ENCODE data around the gene NOL3. TPM values are rescaled to one million over a fixed set of nuclear protein-coding genes. Genes with fewer than 3 reads are reported as not detected.

NOL3 gene
- polyA plus RNA-seq, 1 of the 3 experiments (the other 2 are of a cell fraction): 34.1 TPM

DNA sequence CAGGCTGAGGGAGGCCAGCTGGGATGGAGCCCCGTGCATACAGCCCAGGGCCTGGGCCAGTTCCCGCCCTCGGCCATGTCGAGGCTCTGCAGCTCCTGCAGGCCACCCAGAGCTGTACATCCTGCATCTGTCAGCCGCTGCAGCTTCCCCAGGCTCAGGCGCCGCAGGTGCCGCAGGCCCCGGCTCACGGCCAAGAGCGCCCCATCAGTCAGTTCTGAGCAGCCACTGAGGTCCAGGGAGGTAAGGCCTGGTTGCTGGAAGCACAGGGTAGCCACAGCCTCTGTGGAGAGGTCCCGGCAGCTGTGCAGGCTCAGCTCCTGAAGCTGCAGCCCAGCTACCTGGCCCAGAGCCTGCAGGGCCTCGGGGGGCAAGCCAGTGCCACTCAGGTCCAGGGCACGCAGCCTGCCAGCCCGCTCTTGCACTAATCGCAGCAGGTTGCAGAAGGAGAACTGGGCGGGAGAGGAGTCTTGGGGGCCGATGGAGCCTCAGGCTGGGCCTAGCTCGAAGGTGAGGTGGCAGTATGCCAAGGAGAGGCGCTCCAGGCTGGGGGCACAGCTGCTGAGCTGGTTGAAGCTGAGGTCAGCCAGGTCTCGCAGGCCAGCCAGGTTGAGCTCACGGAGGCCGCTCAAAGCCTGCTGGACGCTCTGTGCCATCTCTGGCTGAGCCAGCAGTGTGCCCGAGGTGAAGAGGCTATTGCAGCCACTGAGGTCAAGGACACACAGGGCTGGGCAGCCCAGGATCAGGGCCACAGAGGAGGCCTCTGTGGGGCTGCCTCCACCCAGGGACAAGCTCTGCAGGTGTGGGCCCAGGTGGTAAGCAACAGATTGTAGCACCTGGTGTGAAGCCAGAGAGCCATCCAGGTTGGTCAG lies 40.0 kb downstream of the NOL3 start:
- Histone ChIP-seq H2AFZ (ENCODE audit: low read depth) (no peak overlapping the region), H3K4me2 (no peak overlapping the region), H3K79me2 (ENCODE audit: insufficient read depth) (no peaks in the 10 kb centered on the region), H3F3A (replicated peaks; ENCODE audit: insufficient read depth) (peaks cover 4% of the 10 kb centered on the region), H3K4me1 (ENCODE audit: control insufficient read depth in 1 of 2, insufficient read depth in 2 of 2, low read depth in 1 of 2, low read length in 1 of 2) (peaks cover 8 to 11% of the 10 kb centered on the region in 2 experiments; a peak in 2 of 4 replicates), H3K27ac (ENCODE audit: low read depth in 2 of 2, low read length in 1 of 2) (no peak overlapping the region), H3K9me2 (no peaks in the 10 kb centered on the region), H4K20me1 (ENCODE audit: insufficient read depth) (no peaks in the 10 kb centered on the region), H3K27me3 (ENCODE audit: insufficient read depth) (no peaks in the 10 kb centered on the region), H3K36me3 (replicated peaks in 1 of 2; ENCODE audit: control insufficient read depth in 1 of 2, insufficient read depth in 2 of 2, low read length in 1 of 2) (no peaks in the 10 kb centered on the region), H3K4me3 (ENCODE audit: low read depth in 2 of 2, low read length in 1 of 2) (no peak overlapping the region), H3K9me3 (no peaks in the 10 kb centered on the region), H3K9ac (no peak overlapping the region)
- ChIA-PET POLR2A (interaction anchor here (1.0 to 4.0 kb wide), 4 partner anchors 8 to 18 kb away, joined by 3 to 21 read pairs (median 6); partner anchors contain the start of genes E2F4 and TMEM208), CTCF (interaction anchor here (1.1 to 1.5 kb wide), 3 partner anchors 12 to 17 kb away, joined by 3 to 8 read pairs (median 3); partner anchors contain the start of gene ELMO3)
- 90% methylated on average over 8 of the region's 25 CpGs for WGBS (ENCODE audit: low lambda C conversion rate)
- TF ChIP-seq RCOR1 (IDR thresholded peaks at IDR 0.05; ENCODE audit: low read length) (no peak), YY1 (IDR thresholded peaks at IDR 0.05; ENCODE audit: low read depth) (no peak), FOSL2 (IDR thresholded peaks at IDR 0.05; ENCODE audit: borderline replicate concordance, low read depth) (no peak), EZH2phosphoT487 (IDR thresholded peaks at IDR 0.05; ENCODE audit: borderline replicate concordance, low read depth) (no peak), GABPA (IDR thresholded peaks at IDR 0.05; ENCODE audit: low read depth) (no peak), JUND (IDR thresholded peaks at IDR 0.05) (no peak), TCF12 (IDR thresholded peaks at IDR 0.05) (no peak), RFX5 (IDR thresholded peaks at IDR 0.05; ENCODE audit: low read length) (no peak), SMC3 (IDR thresholded peaks at IDR 0.05; ENCODE audit: low read depth, low read length) (no peak), NRF1 (IDR thresholded peaks at IDR 0.05; ENCODE audit: low read depth, low read length) (no peak), FOXJ3 (CRISPR knock-in tag; IDR thresholded peaks at IDR 0.05) (no peak), FOXM1 (IDR thresholded peaks at IDR 0.05; ENCODE audit: low read depth) (no peak), GATA2 (CRISPR knock-in tag; IDR thresholded peaks at IDR 0.05) (no peak)
- TF ChIP-seq, protein P1, sequence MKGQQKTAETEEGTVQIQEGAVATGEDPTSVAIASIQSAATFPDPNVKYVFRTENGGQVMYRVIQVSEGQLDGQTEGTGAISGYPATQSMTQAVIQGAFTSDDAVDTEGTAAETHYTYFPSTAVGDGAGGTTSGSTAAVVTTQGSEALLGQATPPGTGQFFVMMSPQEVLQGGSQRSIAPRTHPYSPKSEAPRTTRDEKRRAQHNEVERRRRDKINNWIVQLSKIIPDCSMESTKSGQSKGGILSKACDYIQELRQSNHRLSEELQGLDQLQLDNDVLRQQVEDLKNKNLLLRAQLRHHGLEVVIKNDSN (IDR thresholded peaks at IDR 0.05; ENCODE audit: borderline replicate concordance, low read depth): no peak
- TF ChIP-seq, protein P2, sequence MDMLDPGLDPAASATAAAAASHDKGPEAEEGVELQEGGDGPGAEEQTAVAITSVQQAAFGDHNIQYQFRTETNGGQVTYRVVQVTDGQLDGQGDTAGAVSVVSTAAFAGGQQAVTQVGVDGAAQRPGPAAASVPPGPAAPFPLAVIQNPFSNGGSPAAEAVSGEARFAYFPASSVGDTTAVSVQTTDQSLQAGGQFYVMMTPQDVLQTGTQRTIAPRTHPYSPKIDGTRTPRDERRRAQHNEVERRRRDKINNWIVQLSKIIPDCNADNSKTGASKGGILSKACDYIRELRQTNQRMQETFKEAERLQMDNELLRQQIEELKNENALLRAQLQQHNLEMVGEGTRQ (IDR thresholded peaks at IDR 0.05; ENCODE audit: borderline replicate concordance, low read depth, low read length): no peak
- no peak for DNase-seq

DNA sequence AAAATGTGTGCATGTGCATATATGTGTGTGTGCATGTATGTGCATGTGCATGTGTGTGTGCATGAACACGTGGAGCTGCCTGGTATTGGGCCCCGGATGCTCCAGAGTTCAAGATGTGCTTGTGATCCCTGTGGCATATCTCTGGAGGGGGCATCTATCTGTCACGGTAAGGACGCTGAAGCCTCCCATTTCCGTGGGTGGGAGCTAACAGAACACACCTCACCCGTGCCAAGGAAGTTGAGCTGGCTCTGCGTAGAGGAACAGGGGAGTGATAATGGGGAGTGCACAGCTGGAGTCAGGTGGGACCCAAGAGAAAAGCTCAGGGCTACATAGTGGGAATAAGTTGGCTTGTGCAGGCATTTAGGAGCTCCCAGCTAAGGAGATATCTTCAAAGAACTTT lies 41.3 kb downstream of the NOL3 start:
- no peak overlapping the region for H2AFZ ChIP-seq (ENCODE audit: low read depth)
- no peak overlapping the region for H3K9ac ChIP-seq
- no peak overlapping the region for H3K4me3 ChIP-seq (ENCODE audit: low read depth in 2 of 2, low read length in 1 of 2)
- peaks cover 8 to 14% of the 10 kb centered on the region in 2 experiments; a peak in 2 of 4 replicates for H3K4me1 ChIP-seq (ENCODE audit: control insufficient read depth in 1 of 2, insufficient read depth in 2 of 2, low read depth in 1 of 2, low read length in 1 of 2)
- no peaks in the 10 kb centered on the region for H3K9me3 ChIP-seq
- H3K27ac ChIP-seq (ENCODE audit: low read depth in 2 of 2, low read length in 1 of 2): no peak overlapping the region
- DNase-seq: no peak
- no peaks in the 10 kb centered on the region for H3K27me3 ChIP-seq (ENCODE audit: insufficient read depth)
- no peaks in the 10 kb centered on the region for H3K79me2 ChIP-seq (ENCODE audit: insufficient read depth)
- H3K36me3 ChIP-seq (replicated peaks in 1 of 2; ENCODE audit: control insufficient read depth in 1 of 2, insufficient read depth in 2 of 2, low read length in 1 of 2): no peaks in the 10 kb centered on the region
- POLR2A ChIA-PET: interaction anchor here (0.7 kb wide), 1 partner anchor 9 kb away, joined by 4 read pairs; no protein-coding TSS in a partner anchor
- no peaks in the 10 kb centered on the region for H3K9me2 ChIP-seq
- H4K20me1 ChIP-seq (ENCODE audit: insufficient read depth): no peaks in the 10 kb centered on the region
- WGBS (ENCODE audit: low lambda C conversion rate): 87% methylated on average over 7 of the region's 7 CpGs
- CTCF ChIA-PET: no interaction called here
- H3K4me2 ChIP-seq: no peak overlapping the region
- no peaks in the 10 kb centered on the region for H3F3A ChIP-seq (replicated peaks; ENCODE audit: insufficient read depth)
- no peak for TF ChIP-seq EZH2phosphoT487 (IDR thresholded peaks at IDR 0.05; ENCODE audit: borderline replicate concordance, low read depth)
- no peak for TF ChIP-seq NRF1 (IDR thresholded peaks at IDR 0.05; ENCODE audit: low read depth, low read length)
- no peak for TF ChIP-seq YY1 (IDR thresholded peaks at IDR 0.05; ENCODE audit: low read depth)
- TF ChIP-seq, protein P3, sequence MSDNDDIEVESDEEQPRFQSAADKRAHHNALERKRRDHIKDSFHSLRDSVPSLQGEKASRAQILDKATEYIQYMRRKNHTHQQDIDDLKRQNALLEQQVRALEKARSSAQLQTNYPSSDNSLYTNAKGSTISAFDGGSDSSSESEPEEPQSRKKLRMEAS (IDR thresholded peaks at IDR 0.05; ENCODE audit: low read depth): no peak
- TF ChIP-seq, protein P4, sequence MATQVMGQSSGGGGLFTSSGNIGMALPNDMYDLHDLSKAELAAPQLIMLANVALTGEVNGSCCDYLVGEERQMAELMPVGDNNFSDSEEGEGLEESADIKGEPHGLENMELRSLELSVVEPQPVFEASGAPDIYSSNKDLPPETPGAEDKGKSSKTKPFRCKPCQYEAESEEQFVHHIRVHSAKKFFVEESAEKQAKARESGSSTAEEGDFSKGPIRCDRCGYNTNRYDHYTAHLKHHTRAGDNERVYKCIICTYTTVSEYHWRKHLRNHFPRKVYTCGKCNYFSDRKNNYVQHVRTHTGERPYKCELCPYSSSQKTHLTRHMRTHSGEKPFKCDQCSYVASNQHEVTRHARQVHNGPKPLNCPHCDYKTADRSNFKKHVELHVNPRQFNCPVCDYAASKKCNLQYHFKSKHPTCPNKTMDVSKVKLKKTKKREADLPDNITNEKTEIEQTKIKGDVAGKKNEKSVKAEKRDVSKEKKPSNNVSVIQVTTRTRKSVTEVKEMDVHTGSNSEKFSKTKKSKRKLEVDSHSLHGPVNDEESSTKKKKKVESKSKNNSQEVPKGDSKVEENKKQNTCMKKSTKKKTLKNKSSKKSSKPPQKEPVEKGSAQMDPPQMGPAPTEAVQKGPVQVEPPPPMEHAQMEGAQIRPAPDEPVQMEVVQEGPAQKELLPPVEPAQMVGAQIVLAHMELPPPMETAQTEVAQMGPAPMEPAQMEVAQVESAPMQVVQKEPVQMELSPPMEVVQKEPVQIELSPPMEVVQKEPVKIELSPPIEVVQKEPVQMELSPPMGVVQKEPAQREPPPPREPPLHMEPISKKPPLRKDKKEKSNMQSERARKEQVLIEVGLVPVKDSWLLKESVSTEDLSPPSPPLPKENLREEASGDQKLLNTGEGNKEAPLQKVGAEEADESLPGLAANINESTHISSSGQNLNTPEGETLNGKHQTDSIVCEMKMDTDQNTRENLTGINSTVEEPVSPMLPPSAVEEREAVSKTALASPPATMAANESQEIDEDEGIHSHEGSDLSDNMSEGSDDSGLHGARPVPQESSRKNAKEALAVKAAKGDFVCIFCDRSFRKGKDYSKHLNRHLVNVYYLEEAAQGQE (IDR thresholded peaks at IDR 0.05; ENCODE audit: low read depth, low read length): no peak
- TF ChIP-seq TAF1 (IDR thresholded peaks at IDR 0.05; ENCODE audit: borderline replicate concordance, low read depth, low read length): no peak
- no peak for TF ChIP-seq RCOR1 (IDR thresholded peaks at IDR 0.05; ENCODE audit: low read length)
- no peak for TF ChIP-seq SMC3 (IDR thresholded peaks at IDR 0.05; ENCODE audit: low read depth, low read length)
- TF ChIP-seq, protein P2 (IDR thresholded peaks at IDR 0.05; ENCODE audit: borderline replicate concordance, low read depth, low read length): no peak
